ENCODE measurements around the gene KHDC4. TPM values are rescaled to one million over a fixed set of nuclear protein-coding genes. Genes with fewer than 3 reads are reported as not detected.

Gene KHDC4
- total RNA-seq, 1 donor: 37.3 TPM

DNA sequence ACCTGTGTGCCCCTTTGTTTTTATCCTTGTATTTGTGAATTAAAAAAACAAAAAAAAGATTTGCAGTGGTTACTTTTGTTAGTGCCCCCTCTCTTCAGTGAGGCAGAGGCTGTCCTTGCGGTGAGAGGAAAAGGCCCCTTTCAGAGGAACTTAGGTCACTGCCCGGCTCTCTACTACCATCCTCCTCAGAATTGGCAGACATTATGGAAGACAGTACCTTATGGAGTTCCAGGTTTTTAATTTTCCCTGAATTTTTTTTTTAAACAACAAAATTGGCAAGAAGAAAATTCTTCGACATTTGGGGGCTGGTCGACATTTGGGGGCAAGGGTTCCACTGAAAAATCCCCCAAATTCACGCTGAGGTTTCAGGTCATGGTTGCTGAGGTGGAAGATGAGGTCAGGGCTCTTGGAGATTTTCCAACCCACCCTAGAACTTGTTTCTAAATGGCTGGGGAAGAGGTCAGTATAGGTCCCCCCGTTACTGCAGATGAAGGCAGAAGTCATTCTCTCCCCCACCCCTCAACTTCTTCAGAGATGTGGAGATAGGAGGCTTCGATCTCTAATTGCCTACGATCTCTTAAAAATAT is 12.5 kb upstream of the KHDC4 start:
- Histone ChIP-seq H2AFZ (ENCODE audit: low read length) (no peak overlapping the region), H3K79me2 (ENCODE audit: insufficient read depth, low read length) (no peaks in the 10 kb centered on the region), H3K36me3 (ENCODE audit: insufficient read depth, low read length) (peaks cover 49% of the 10 kb centered on the region), H3K9me3 (ENCODE audit: low read depth, low read length) (no peaks in the 10 kb centered on the region), H4K20me1 (ENCODE audit: insufficient read depth, low read length) (peaks cover 15% of the 10 kb centered on the region), H3K4me2 (ENCODE audit: insufficient read depth, low read length) (no peak overlapping the region), H3K27me3 (ENCODE audit: insufficient read depth, low read length) (no peaks in the 10 kb centered on the region), H3K4me3 (ENCODE audit: insufficient read depth, low read length) (no peak overlapping the region), H3K4me1 (ENCODE audit: insufficient read depth, low read length) (peaks cover 1% of the 10 kb centered on the region), H3K27ac (ENCODE audit: low read depth, low read length) (no peak overlapping the region)
- DNase-seq (ENCODE audit: insufficient read length, low spot score, missing footprints): no peak
- no peak for TF ChIP-seq CTCF (IDR thresholded peaks at IDR 0.05; ENCODE audit: extremely low read depth, low read depth, low read length)

GRCh38 chr1:155944444-155944799 is 10.2 kb upstream of the KHDC4 start:
- no peak overlapping the region for H2AFZ ChIP-seq (ENCODE audit: low read length)
- H3K9me3 ChIP-seq (ENCODE audit: low read depth, low read length): no peaks in the 10 kb centered on the region
- H4K20me1 ChIP-seq (ENCODE audit: insufficient read depth, low read length): peaks cover 8% of the 10 kb centered on the region
- H3K36me3 ChIP-seq (ENCODE audit: insufficient read depth, low read length): peaks cover 30% of the 10 kb centered on the region
- H3K79me2 ChIP-seq (ENCODE audit: insufficient read depth, low read length): no peaks in the 10 kb centered on the region
- no peak overlapping the region for H3K4me3 ChIP-seq (ENCODE audit: insufficient read depth, low read length)
- no peaks in the 10 kb centered on the region for H3K27me3 ChIP-seq (ENCODE audit: insufficient read depth, low read length)
- no peak overlapping the region for H3K4me2 ChIP-seq (ENCODE audit: insufficient read depth, low read length)
- no peak for TF ChIP-seq CTCF (IDR thresholded peaks at IDR 0.05; ENCODE audit: extremely low read depth, low read depth, low read length)
- H3K27ac ChIP-seq (ENCODE audit: low read depth, low read length): no peak overlapping the region
- DNase-seq (ENCODE audit: insufficient read length, low spot score, missing footprints): no peak
- H3K4me1 ChIP-seq (ENCODE audit: insufficient read depth, low read length): peaks cover 16% of the 10 kb centered on the region

GRCh38 chr1:155942578-155943141 is 8.4 kb upstream of the KHDC4 start:
- no peak overlapping the region for H3K4me2 ChIP-seq (ENCODE audit: insufficient read depth, low read length)
- TF ChIP-seq CTCF (IDR thresholded peaks at IDR 0.05; ENCODE audit: extremely low read depth, low read depth, low read length): no peak
- no peak overlapping the region for H3K27ac ChIP-seq (ENCODE audit: low read depth, low read length)
- peak; percentile 68 for DNase-seq (ENCODE audit: insufficient read length, low spot score, missing footprints)
- peaks cover 8% of the 10 kb centered on the region for H4K20me1 ChIP-seq (ENCODE audit: insufficient read depth, low read length)
- no peaks in the 10 kb centered on the region for H3K9me3 ChIP-seq (ENCODE audit: low read depth, low read length)
- peaks cover 19% of the 10 kb centered on the region for H3K36me3 ChIP-seq (ENCODE audit: insufficient read depth, low read length)
- no peak overlapping the region for H3K4me3 ChIP-seq (ENCODE audit: insufficient read depth, low read length)
- H3K79me2 ChIP-seq (ENCODE audit: insufficient read depth, low read length): no peaks in the 10 kb centered on the region
- peaks cover 18% of the 10 kb centered on the region for H3K4me1 ChIP-seq (ENCODE audit: insufficient read depth, low read length)
- H3K27me3 ChIP-seq (ENCODE audit: insufficient read depth, low read length): no peaks in the 10 kb centered on the region
- H2AFZ ChIP-seq (ENCODE audit: low read length): no peak overlapping the region

- Histone ChIP-seq H4K20me1 (ENCODE audit: insufficient read depth, low read length) (peaks cover 8% of the 10 kb centered on the region), H3K4me1 (ENCODE audit: insufficient read depth, low read length) (peaks cover 18% of the 10 kb centered on the region), H3K36me3 (ENCODE audit: insufficient read depth, low read length) (peaks cover 12% of the 10 kb centered on the region), H2AFZ (ENCODE audit: low read length) (no peak overlapping the region), H3K27ac (ENCODE audit: low read depth, low read length) (no peak overlapping the region), H3K4me2 (ENCODE audit: insufficient read depth, low read length) (no peak overlapping the region), H3K9me3 (ENCODE audit: low read depth, low read length) (no peaks in the 10 kb centered on the region), H3K4me3 (ENCODE audit: insufficient read depth, low read length) (no peak overlapping the region), H3K79me2 (ENCODE audit: insufficient read depth, low read length) (no peaks in the 10 kb centered on the region), H3K27me3 (ENCODE audit: insufficient read depth, low read length) (no peaks in the 10 kb centered on the region)
- peak; percentile 62 for DNase-seq (ENCODE audit: insufficient read length, low spot score, missing footprints)
- no peak for TF ChIP-seq CTCF (IDR thresholded peaks at IDR 0.05; ENCODE audit: extremely low read depth, low read depth, low read length)
These were observed 7.8 kb upstream of the KHDC4 start for GRCh38 chr1:155941845-155942531.
